HL-60/S4 treated with phorbol 12-myristate 13-acetate at 8.2 ng/mL for 4 days and 3 days (cell line): ENCODE data around the gene TLE7.

ENCODE experiments used
- in situ Hi-C: fragments of 300-500 bp; cut with MboI; formaldehyde crosslinking; loops from 2 replicates; pipeline ENCODE4 v1.15.0; 2022; ENCODE audit warnings: low sequenced_read_pairs

TLE7 gene

DNA sequence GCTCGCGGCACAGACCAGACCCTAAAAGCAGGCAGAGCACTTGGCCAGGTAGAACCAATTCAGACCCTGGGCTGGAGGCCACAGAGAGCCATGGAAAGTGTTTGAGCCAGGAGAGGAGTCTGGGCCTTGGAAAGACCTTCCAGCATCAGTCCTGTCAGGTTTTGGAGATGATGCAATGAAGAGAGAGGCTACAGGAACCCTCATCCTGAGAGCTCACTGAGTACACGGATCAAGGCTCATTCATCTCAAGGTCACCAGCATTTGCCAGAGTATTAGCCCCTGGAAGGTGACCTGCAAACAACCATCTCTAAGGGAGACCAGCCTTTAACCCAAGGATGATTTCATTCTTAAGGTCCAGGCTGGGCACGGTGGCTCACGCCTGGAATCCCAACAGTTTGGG is 27.8 kb downstream of the TLE7 start:
- in situ Hi-C loops, result no loop called here

DNA sequence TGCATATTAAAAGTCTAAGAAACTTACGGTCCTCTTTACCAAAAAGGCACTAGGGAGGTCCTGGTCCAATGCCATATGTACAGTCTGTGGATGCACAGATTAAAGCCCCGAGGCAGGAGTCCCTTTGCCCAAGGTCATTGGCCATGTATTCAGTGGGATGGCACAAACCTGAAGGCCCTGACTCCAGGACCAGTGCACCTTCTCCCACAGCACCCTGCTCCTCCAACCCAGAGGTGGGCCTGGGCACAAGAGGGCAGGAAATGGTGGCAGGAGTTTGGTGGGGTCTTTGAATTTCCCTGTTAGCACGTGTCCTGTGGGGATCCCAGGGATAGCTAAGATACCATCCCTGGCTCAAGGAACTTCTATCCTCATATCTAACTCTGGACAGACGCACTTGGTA is 28.5 kb downstream of the TLE7 start:
- in situ Hi-C loops, result no loop called here

- in situ Hi-C loops, result no loop called here
Measured at GRCh38 chr16:71412270-71413160, 29.3 kb downstream of the TLE7 start.

DNA sequence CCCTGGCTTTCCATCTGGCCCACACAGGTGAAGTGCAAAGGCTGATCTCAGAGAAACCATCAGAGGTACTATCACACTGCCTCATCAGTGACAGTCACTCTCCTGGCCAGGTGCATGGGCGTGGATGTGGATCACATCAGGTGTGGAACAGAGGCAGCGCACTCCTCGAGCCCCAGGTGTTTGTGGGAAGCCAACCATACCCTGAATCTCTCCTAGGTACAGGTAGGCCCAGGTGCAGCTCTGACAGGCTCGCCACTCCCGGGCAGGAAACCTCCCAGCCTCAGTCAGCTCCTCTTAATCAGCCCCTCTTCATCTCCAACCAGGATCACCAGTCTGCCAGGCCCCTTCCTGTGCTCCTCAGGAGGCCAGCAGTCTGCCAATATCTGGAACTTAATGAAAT is 31.7 kb downstream of the TLE7 start:
- in situ Hi-C loops, result no loop called here

- in situ Hi-C loops, result no loop called here
Measured at GRCh38 chr16:71409011-71409775, 32.7 kb downstream of the TLE7 start.

GRCh38 chr16:71408536-71408935 is 33.3 kb downstream of the TLE7 start:
- in situ Hi-C loops, result no loop called here

DNA sequence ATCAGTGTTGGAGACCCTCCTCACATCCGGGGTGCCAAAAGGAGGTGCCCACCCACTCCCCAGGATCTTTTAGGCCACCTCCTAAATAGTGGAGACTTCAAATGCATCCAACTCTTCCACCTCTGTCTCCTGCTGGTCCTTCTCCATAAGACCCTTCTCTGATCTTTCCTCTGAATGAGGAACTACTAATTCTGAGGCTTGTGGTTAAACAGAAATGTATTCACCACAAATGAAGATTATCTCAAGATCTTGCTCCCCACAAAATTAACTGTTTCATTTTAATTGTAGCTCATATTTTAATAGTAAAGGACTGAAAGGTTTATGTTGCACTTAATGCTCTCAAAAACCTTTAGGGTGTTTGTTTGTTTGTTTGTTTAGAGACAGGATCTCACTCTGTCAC is 34.1 kb downstream of the TLE7 start:
- in situ Hi-C loops, result no loop called here

DNA sequence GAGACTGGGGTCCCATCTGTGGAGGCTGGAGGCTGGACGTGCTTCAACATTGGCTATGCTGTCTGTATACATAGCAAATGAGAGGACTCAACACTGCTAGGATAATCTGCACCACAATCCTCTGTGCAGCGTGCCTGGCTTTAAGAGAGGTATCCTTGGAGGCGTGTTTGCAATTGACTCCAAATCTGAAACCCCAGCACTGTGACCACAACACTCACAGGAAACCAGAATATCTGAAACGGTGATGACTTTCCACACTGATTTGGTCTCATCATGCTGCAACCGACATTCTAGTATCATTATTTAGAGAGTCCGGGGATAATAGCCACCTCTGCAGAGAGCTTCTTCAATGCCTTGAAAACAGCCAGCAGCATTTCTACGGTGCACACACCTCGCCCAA is 35.1 kb downstream of the TLE7 start:
- in situ Hi-C loops, result no loop called here

DNA sequence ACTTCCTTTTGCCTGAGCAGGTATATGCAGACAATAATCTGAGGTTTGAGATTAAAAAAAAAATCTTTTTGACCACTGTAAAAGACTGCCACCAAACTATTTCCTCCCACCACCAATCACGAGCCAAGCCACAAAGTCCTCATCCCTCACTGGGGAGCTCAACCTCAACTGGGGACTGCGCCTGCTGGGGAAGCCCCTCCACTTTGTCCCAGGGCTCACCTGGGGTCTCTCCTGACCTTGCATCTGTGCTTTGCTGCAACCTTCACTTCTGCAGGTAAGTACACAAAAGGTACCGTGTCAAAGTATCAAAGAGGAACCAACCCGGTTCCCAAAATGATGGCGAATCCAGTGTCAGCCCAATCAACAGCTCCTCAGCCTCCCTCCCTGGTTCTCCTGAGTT is 35.5 kb downstream of the TLE7 start:
- in situ Hi-C loops, result no loop called here

GRCh38 chr16:71404364-71404763 is 37.5 kb downstream of the TLE7 start:
- in situ Hi-C loops, result no loop called here

DNA sequence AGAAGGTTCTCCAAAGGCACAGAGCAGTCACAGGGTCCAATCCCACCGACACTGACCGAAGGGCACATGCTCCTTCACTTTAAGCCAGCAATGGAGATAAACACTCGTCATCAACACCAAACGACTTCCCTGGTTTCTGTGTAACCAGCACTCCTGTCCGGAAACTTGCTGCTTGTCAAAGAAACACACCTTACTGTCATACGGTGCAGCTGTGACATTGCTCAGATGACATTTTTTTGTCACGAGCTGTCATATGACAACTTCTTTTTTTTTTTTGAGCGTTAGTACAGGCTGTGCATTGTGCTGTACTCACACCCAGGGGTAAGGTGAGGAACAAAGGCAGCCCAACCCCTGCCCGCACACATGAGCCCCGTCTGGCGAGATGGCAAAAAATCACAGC is 39.2 kb downstream of the TLE7 start:
- in situ Hi-C loops, result no loop called here

GRCh38 chr16:71402007-71402406 is 39.8 kb downstream of the TLE7 start:
- in situ Hi-C loops, result no loop called here

GRCh38 chr16:71399801-71400563 is 41.9 kb downstream of the TLE7 start:
- in situ Hi-C loops, result no loop called here

DNA sequence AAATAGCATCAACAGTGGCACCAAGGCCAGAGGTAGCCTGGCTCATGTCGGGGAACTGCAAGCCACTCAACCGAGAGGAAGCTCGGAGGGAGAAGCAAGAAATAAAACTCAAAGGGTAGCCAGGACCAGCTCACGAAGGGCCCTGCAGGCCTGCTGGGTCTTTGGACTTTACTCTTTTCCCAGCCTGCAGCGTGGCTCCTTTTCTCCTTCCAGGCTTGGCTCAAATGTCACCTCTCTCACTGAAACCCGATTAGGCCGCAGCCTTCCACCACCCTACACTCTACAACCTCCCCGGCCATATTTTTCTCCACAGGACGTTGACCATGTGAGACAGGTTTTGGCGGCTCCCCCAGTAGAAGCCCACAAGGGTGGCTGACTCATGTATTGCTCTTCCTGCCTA is 45.3 kb downstream of the TLE7 start:
- in situ Hi-C loops, result no loop called here

DNA sequence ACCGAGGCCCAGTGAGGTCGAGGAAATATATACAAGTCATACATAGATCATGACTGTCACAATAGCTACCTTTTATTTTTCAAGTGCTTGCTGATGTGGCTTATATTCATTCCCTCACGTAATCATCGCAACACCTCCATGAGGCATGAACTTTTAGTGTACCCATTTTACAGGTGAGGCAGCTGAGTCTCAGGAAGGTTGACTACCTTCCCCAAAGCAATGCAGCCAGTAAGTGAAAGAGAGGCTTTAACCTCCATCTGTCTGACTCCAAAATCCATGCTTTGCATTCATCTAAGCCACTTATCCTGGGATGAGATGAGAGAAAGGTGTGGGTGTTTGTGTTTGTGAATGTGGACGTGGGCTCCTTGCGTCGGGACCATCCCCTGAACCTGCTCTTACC is 52.5 kb downstream of the TLE7 start:
- in situ Hi-C loops, result no loop called here

DNA sequence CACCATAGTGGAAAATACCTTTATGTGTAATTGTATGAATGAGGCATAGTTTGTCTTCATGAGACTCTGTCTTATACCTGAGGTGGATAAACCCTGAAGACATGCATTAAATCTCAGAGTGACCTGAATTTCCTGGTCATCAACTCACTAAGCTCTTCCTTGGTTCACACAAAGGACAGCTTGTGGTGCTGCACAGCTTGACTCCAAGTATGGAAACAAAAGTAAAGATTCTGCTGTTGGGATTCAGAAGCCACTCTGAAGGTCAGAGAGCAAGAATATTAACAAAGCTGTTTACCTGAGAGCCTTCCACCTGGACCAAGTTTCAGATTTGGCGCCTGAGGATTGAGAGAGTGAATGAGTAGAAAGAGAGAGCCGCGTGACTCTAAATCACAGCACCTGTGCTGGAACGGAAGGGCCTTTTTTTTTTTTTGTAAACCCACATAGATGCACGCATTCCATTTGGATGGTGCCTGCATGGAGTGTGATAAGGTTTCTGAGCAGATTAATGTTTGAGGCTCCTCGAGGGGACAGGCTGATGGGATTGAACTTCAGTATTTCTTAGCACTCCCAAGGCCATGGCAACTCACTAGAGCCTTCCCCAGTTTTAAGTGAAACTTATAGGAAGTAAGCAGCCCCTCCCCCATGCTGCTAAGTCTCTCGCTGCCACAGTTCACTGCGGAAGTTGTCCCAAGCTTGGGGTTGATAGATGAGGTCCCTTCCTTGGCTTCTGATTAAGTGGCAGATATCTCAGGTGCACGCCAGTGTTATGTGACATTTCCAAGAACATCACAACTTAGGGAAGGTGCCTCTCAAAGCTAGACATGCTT is 54.6 kb downstream of the TLE7 start:
- in situ Hi-C loops, result no loop called here

- in situ Hi-C loops, result no loop called here
Measured at GRCh38 chr16:71384073-71384724, 57.7 kb downstream of the TLE7 start.

- in situ Hi-C loops, result no loop called here
Measured at GRCh38 chr16:71383054-71383773, 58.6 kb downstream of the TLE7 start.

DNA sequence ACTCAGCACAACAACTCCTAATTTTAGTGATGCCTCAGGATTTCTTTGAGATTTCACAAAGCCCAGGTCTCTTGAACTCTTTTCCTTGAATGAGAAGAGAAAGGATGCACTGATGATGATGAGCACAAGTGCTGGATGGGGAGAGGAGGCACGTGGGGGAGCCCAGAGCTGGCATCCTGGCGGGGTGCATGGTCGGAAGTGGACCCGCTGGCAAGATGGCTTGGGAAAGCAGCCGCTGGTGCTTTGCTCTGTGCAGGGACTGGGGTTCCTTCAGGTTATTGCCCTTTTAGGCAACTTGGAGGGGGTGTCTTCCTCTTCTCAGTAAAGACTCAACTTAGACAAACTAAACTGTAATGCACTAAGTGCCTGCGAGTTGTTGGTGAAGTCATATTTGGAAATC is 61.0 kb downstream of the TLE7 start:
- in situ Hi-C loops, result no loop called here
